HepG2 (cell line): Measurements from ENCODE around the gene SOX12. TPM values are rescaled to one million over a fixed set of nuclear protein-coding genes. Genes with fewer than 3 reads are reported as not detected.

Source experiments
- CREB3 ChIP-seq: sonication (generic); formaldehyde crosslinking; IDR thresholded peaks from 2 replicates; pipeline ENCODE4 v1.5.0; 2020; ENCODE audit warnings: missing genetic modification reagents
- DZIP1 ChIP-seq: sonication (generic); formaldehyde crosslinking; IDR thresholded peaks from 2 replicates; pipeline ENCODE4 v1.5.0; 2020; ENCODE audit warnings: mild to moderate bottlenecking, missing genetic modification reagents
- FOSL1 ChIP-seq: sonication (generic); formaldehyde crosslinking; IDR thresholded peaks from 2 replicates; pipeline ENCODE4 v1.9.0; 2021; ENCODE audit warnings: missing genetic modification reagents, borderline replicate concordance
- GPN1 ChIP-seq: sonication (generic); formaldehyde crosslinking; IDR thresholded peaks from 2 replicates; pipeline ENCODE4 v1.5.1; 2020; ENCODE audit warnings: missing genetic modification reagents, borderline replicate concordance
- MEF2D ChIP-seq: sonication (generic); formaldehyde crosslinking; IDR thresholded peaks from 2 replicates; pipeline ENCODE4 v1.5.1; 2020; ENCODE audit warnings: mild to moderate bottlenecking, missing genetic modification reagents
- NONO ChIP-seq, 2 experiments: fragments of 450-650 bp in 1 of 2; sonication (generic) in 1 of 2; formaldehyde crosslinking in 1 of 2; IDR thresholded peaks in 1 of 2; conservative IDR thresholded peaks in 1 of 2; 2 replicates each; pipeline versions ENCODE4 v1.6.1 to v1.8.0; 2017 to 2022; ENCODE audit warnings: mild to moderate bottlenecking in 1 of 2, missing genetic modification reagents in 1 of 2, moderate library complexity in 1 of 2
- RAD51 ChIP-seq: fragments of 450-650 bp; IDR thresholded peaks from 2 replicates; pipeline ENCODE4 v1.6.1; 2016; ENCODE audit warnings: borderline replicate concordance
- SP1 ChIP-seq, 2 experiments: fragments of 450-650 bp in 1 of 2; sonication (generic) in 1 of 2; formaldehyde crosslinking in 1 of 2; IDR thresholded peaks; 2 replicates each; pipeline versions ENCODE4 v1.4.0 to v1.6.1; 2016 to 2020; ENCODE audit warnings: missing genetic modification reagents in 1 of 2
- STAG1 ChIP-seq: sonication (generic); formaldehyde crosslinking; IDR thresholded peaks from 2 replicates; pipeline ENCODE4 v1.4.0; 2020; ENCODE audit warnings: missing genetic modification reagents
- SUZ12 ChIP-seq: fragments of 150-350 bp; IDR thresholded peaks from 2 replicates; pipeline ENCODE4 v1.6.1; 2014; ENCODE audit warnings: low read depth, low read length
- TFAP4 ChIP-seq: sonication (generic); IDR thresholded peaks from 2 replicates; pipeline ENCODE4 v1.6.1; 2016; ENCODE audit warnings: low read depth, borderline replicate concordance
- THAP11 ChIP-seq: IDR thresholded peaks from 2 replicates; pipeline ENCODE4 v1.6.1; 2016; ENCODE audit warnings: missing biosample characterization, missing genetic modification reagents
- THRA ChIP-seq: sonication (generic); formaldehyde crosslinking; IDR thresholded peaks from 2 replicates; pipeline ENCODE4 v1.4.0; 2020; ENCODE audit warnings: missing genetic modification reagents, borderline replicate concordance
- XBP1 ChIP-seq: sonication (generic); formaldehyde crosslinking; IDR thresholded peaks from 2 replicates; pipeline ENCODE4 v1.5.0; 2020; ENCODE audit warnings: missing genetic modification reagents
- ZFP36L1 ChIP-seq: sonication (generic); formaldehyde crosslinking; IDR thresholded peaks from 2 replicates; pipeline ENCODE4 v1.8.0; 2022; ENCODE audit warnings: mild to moderate bottlenecking, missing genetic modification reagents, moderate library complexity
- ZNF138 ChIP-seq: sonication (generic); formaldehyde crosslinking; IDR thresholded peaks from 2 replicates; pipeline ENCODE4 v1.5.0; 2020; ENCODE audit warnings: mild to moderate bottlenecking, low read depth, missing genetic modification reagents
- ZNF143 ChIP-seq: sonication (generic); formaldehyde crosslinking; IDR thresholded peaks from 2 replicates; pipeline ENCODE4 v1.4.0; 2020; ENCODE audit warnings: missing genetic modification reagents
- ZNF280D ChIP-seq: sonication (generic); formaldehyde crosslinking; IDR thresholded peaks from 2 replicates; pipeline ENCODE4 v1.5.1; 2020; ENCODE audit warnings: mild to moderate bottlenecking, missing genetic modification reagents
- ZNF468 ChIP-seq: sonication (generic); formaldehyde crosslinking; IDR thresholded peaks from 2 replicates; pipeline ENCODE4 v1.8.0; 2022; ENCODE audit warnings: mild to moderate bottlenecking, moderate library complexity, missing genetic modification reagents
- ZNF746 ChIP-seq: sonication (generic); formaldehyde crosslinking; IDR thresholded peaks from 2 replicates; pipeline ENCODE4 v1.8.0; 2022; ENCODE audit warnings: mild to moderate bottlenecking, missing genetic modification reagents
- polyA plus RNA-seq, 8 experiments: library from polyadenylated mRNA; depleted of rRNA in 3 of 8; stranded (reverse) in 7 of 8; unstranded in 1 of 8; fragments of >200 nt; fragmentation: Illumina TruSeq in 4 of 8; extraction: Trizol in 4 of 8; gene quantifications; 2 replicates each; pipeline versions ENCODE4 v1.2.1 to v1.2.3, GENCODE V29; 2011 to 2016; ENCODE audit warnings: low read depth in 4 of 8, missing spikeins in 1 of 8, mixed read lengths in 1 of 8; ENCODE audit not compliant: insufficient read depth in 1 of 8
- total RNA-seq, 5 experiments: library from RNA; depleted of rRNA; stranded (reverse); fragments of >200 nt; fragmentation: Illumina TruSeq; extraction: Trizol; gene quantifications; 2 replicates each; pipeline ENCODE4 v1.2.3, GENCODE V29; 2016; ENCODE audit warnings: low read depth in 1 of 5

SOX12 gene
- total and polyA plus RNA-seq, 2 of the 13 experiments (the other 11 are each of a cell fraction or from before 2014, with no cell fraction given): 10.0 to 18.7 TPM

- no peak for TF ChIP-seq THRA (CRISPR knock-in tag)
- no peak for TF ChIP-seq XBP1 (CRISPR knock-in tag)
- TF ChIP-seq DZIP1 (CRISPR knock-in tag): no peak
- no peak for TF ChIP-seq FOSL1
- TF ChIP-seq ZNF138 (CRISPR knock-in tag): no peak
- TF ChIP-seq GPN1 (CRISPR knock-in tag): peak; percentile 56; the same call in 1 of the 2 replicates
- no peak for TF ChIP-seq RAD51
- TF ChIP-seq ZNF280D (CRISPR knock-in tag): peak; percentile 58; the same call in 1 of the 2 replicates
- TF ChIP-seq TFAP4: no peak
- TF ChIP-seq ZFP36L1: no peak
- no peak; the same call in 1 of the 2 replicates for TF ChIP-seq ZNF143 (CRISPR knock-in tag)
- no peak for TF ChIP-seq NONO (IDR thresholded peaks at IDR 0.05)
- peak; percentile 11; the same call in 1 of the 2 replicates for TF ChIP-seq NONO (CRISPR knock-in tag; conservative IDR thresholded peaks at IDR 0.05)
- TF ChIP-seq THAP11 (CRISPR knock-in tag): peak; percentile 74
- TF ChIP-seq ZNF468 (CRISPR knock-in tag): no peak
- TF ChIP-seq STAG1 (CRISPR knock-in tag): no peak
- no peak for TF ChIP-seq SUZ12
- no peak for TF ChIP-seq SP1 (IDR thresholded peaks at IDR 0.05)
- 0 out of 2 replicates have a peak, but pooled peaks have one; percentile 14 for TF ChIP-seq SP1 (CRISPR knock-in tag; IDR thresholded peaks at IDR 0.05)
- no peak; the same call in 1 of the 2 replicates for TF ChIP-seq CREB3 (CRISPR knock-in tag)
- no peak; the same call in 1 of the 2 replicates for TF ChIP-seq ZNF746 (CRISPR knock-in tag)
- peak; percentile 66 for TF ChIP-seq MEF2D (CRISPR knock-in tag)
Observed at GRCh38 chr20:348972-349841, 23.9 kb downstream of the SOX12 start (continued).
